ENCODE measurements around the gene EYA3. TPM values are rescaled to one million over a fixed set of nuclear protein-coding genes. Genes with fewer than 3 reads are reported as not detected.

EYA3 gene
- total RNA-seq, 1 experiment from 2014 or later, result 32.7 TPM

- no peak overlapping the region for H2BK120ac ChIP-seq (ENCODE audit: low read depth, low read length, poor library complexity, severe bottlenecking)
- no peak overlapping the region for H3K18ac ChIP-seq (ENCODE audit: insufficient read length, low read depth, low read length)
- H3K9me3 Mint-ChIP-seq, result no peaks in the 10 kb centered on the region
- H3K27ac ChIP-seq (ENCODE audit: insufficient read length, low read depth, low read length), result no peak overlapping the region
- H2BK5ac ChIP-seq (ENCODE audit: insufficient read length, low read length), result no peak overlapping the region
- no peaks in the 10 kb centered on the region for H3K27me3 Mint-ChIP-seq (ENCODE audit: low read depth)
- H3T11ph ChIP-seq (ENCODE audit: low read length), result no peak overlapping the region
- no peaks in the 10 kb centered on the region for H3K9me3 ChIP-seq (ENCODE audit: control insufficient read depth, low read depth, low read length)
- H3K27me3 ChIP-seq (ENCODE audit: insufficient read depth, low read length), result no peaks in the 10 kb centered on the region
- H2BK15ac ChIP-seq (ENCODE audit: low read depth, low read length), result no peak overlapping the region
- H2BK20ac ChIP-seq (ENCODE audit: low read depth, low read length, poor library complexity, severe bottlenecking), result no peak overlapping the region
- H3K79me1 ChIP-seq (ENCODE audit: insufficient read depth, low read depth, low read length, poor library complexity, severe bottlenecking), result no peaks in the 10 kb centered on the region
- no peak overlapping the region for H3K4ac ChIP-seq (ENCODE audit: low read depth, low read length)
- no peak overlapping the region for H3K23ac ChIP-seq (ENCODE audit: insufficient read length, low read depth, low read length)
- TF ChIP-seq, protein P1, sequence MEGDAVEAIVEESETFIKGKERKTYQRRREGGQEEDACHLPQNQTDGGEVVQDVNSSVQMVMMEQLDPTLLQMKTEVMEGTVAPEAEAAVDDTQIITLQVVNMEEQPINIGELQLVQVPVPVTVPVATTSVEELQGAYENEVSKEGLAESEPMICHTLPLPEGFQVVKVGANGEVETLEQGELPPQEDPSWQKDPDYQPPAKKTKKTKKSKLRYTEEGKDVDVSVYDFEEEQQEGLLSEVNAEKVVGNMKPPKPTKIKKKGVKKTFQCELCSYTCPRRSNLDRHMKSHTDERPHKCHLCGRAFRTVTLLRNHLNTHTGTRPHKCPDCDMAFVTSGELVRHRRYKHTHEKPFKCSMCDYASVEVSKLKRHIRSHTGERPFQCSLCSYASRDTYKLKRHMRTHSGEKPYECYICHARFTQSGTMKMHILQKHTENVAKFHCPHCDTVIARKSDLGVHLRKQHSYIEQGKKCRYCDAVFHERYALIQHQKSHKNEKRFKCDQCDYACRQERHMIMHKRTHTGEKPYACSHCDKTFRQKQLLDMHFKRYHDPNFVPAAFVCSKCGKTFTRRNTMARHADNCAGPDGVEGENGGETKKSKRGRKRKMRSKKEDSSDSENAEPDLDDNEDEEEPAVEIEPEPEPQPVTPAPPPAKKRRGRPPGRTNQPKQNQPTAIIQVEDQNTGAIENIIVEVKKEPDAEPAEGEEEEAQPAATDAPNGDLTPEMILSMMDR (conservative IDR thresholded peaks at IDR 0.05), result no peak
- DNase-seq, result no peak
- no peak overlapping the region for H4K8ac ChIP-seq (replicated peaks; ENCODE audit: insufficient read length, low read depth, low read length)
- H2BK12ac ChIP-seq (ENCODE audit: insufficient read length, low read depth, low read length), result no peak overlapping the region
- no peak overlapping the region for H2AK5ac ChIP-seq (ENCODE audit: insufficient read length, low read length)
- H3K14ac ChIP-seq (ENCODE audit: insufficient read depth, low read length), result no peak overlapping the region
- no peak overlapping the region for H2AFZ ChIP-seq (ENCODE audit: low read length)
- WGBS (ENCODE audit: extremely low coverage, insufficient read length, low lambda C conversion rate), result no CpG with 5 or more reads among the region's 3 CpGs
- H4K20me1 ChIP-seq (ENCODE audit: control insufficient read depth, insufficient read depth, insufficient read length), result no peaks in the 10 kb centered on the region
- no peak overlapping the region for H3K9ac ChIP-seq (ENCODE audit: extremely low read depth, insufficient read length, low read length)
- H3K79me2 ChIP-seq (ENCODE audit: insufficient read depth, low read length), result no peaks in the 10 kb centered on the region
- no peak overlapping the region for H4K91ac ChIP-seq (ENCODE audit: insufficient read length, low read depth, low read length)
- H3K36me3 Mint-ChIP-seq (ENCODE audit: insufficient read depth in 1 of 3, low read depth in 3 of 3), result peaks cover 22 to 77% (median 68%) of the 10 kb centered on the region in 3 experiments; a peak in 6 of 7 replicates
- no peak overlapping the region for H3K4me3 Mint-ChIP-seq
- H3K4me2 ChIP-seq (ENCODE audit: insufficient read depth, insufficient read length, low read length), result no peak overlapping the region
- H3K56ac ChIP-seq (ENCODE audit: insufficient read length, low read depth, low read length), result no peak overlapping the region
- H3K4me1 ChIP-seq (ENCODE audit: insufficient read depth, low read length), result no peaks in the 10 kb centered on the region
- H4K5ac ChIP-seq (ENCODE audit: insufficient read length, low read depth, low read length), result no peak overlapping the region
- H3K4me1 Mint-ChIP-seq, result no peaks in the 10 kb centered on the region
- no peak overlapping the region for H3K27ac Mint-ChIP-seq
- H3K23me2 ChIP-seq (ENCODE audit: insufficient read length, low read depth, low read length, poor library complexity, severe bottlenecking), result no peaks in the 10 kb centered on the region
Measured at GRCh38 chr1:27951396-27951795, 137.0 kb downstream of the EYA3 start.

Data from H9 (cell line).